Measurements from ENCODE around the gene STX8. TPM values are rescaled to one million over a fixed set of nuclear protein-coding genes. Genes with fewer than 3 reads are reported as not detected.

The STX8 gene
- total and polyA plus RNA-seq, 8 donors: 51.9 to 63.4 (median 56.5) TPM

GRCh38 chr17:9520649-9521048, 55.0 kb downstream of the STX8 start:
- TF ChIP-seq CTCF (IDR thresholded peaks at IDR 0.05): no peak
- intact Hi-C loops (cut with DNase I): loop anchor here in 1 of 2 donors (5.0 kb wide), 1 partner anchor 528 kb away; no protein-coding TSS in a partner anchor
- Histone ChIP-seq H3K27ac (no peak overlapping the region), H3K27me3 (no peaks in the 10 kb centered on the region), H3K4me1 (no peaks in the 10 kb centered on the region), H3K9me3 (no peaks in the 10 kb centered on the region), H3K4me3 (no peak overlapping the region), H3K36me3 (no peaks in the 10 kb centered on the region)
- DNase-seq (no peak), ATAC-seq (no peak)

- ATAC-seq (no peak), DNase-seq (no peak)
Observed at GRCh38 chr17:9519583-9520272, 55.9 kb downstream of the STX8 start.

GRCh38 chr17:9517396-9517795, 58.2 kb downstream of the STX8 start:
- no peak overlapping the region for H3K27ac ChIP-seq
- no peaks in the 10 kb centered on the region for H3K27me3 ChIP-seq
- no peak overlapping the region for H3K4me3 ChIP-seq
- DNase-seq (no peak), ATAC-seq (no peak)
- no peak for TF ChIP-seq CTCF (IDR thresholded peaks at IDR 0.05)
- no peaks in the 10 kb centered on the region for H3K9me3 ChIP-seq
- no peaks in the 10 kb centered on the region for H3K4me1 ChIP-seq
- H3K36me3 ChIP-seq: no peaks in the 10 kb centered on the region
- intact Hi-C loops (cut with DNase I): no loop called here

More at GRCh38 chr17:9519583-9520272, 55.9 kb downstream of the STX8 start:
- Histone ChIP-seq H3K4me3 (no peak overlapping the region), H3K27ac (no peak overlapping the region), H3K36me3 (no peaks in the 10 kb centered on the region), H3K9me3 (no peaks in the 10 kb centered on the region), H3K4me1 (no peaks in the 10 kb centered on the region), H3K27me3 (no peaks in the 10 kb centered on the region)
- TF ChIP-seq CTCF (IDR thresholded peaks at IDR 0.05): no peak
- intact Hi-C loops (cut with DNase I): loop anchor here in 1 of 2 donors (5.0 kb wide), 1 partner anchor 527 kb away; no protein-coding TSS in a partner anchor

- TF ChIP-seq CTCF (IDR thresholded peaks at IDR 0.05): no peak
- Histone ChIP-seq H3K27me3 (no peaks in the 10 kb centered on the region), H3K27ac (no peak overlapping the region), H3K4me1 (no peaks in the 10 kb centered on the region), H3K9me3 (peaks cover 0 to 20% of the 10 kb centered on the region in 2 donors), H3K36me3 (no peaks in the 10 kb centered on the region), H3K4me3 (no peak overlapping the region)
- ATAC-seq (no peak), DNase-seq (no peak)
- intact Hi-C loops (cut with DNase I): no loop called here
Observed at GRCh38 chr17:9513266-9513665, 62.4 kb downstream of the STX8 start.

- Histone ChIP-seq H3K9me3 (peaks cover 0 to 27% of the 10 kb centered on the region in 2 donors), H3K4me3 (no peak overlapping the region), H3K36me3 (no peaks in the 10 kb centered on the region), H3K4me1 (no peaks in the 10 kb centered on the region), H3K27ac (no peak overlapping the region), H3K27me3 (no peaks in the 10 kb centered on the region)
- TF ChIP-seq CTCF (IDR thresholded peaks at IDR 0.05): no peak
- DNase-seq (no peak), ATAC-seq (no peak)
- intact Hi-C loops (cut with DNase I): no loop called here
Observed at GRCh38 chr17:9512323-9513168, 63.1 kb downstream of the STX8 start.

Measured in left lung (tissue), 10 donors.